HG03521 (cell line): ENCODE results near the gene GPRIN3.
A peak's percentile ranks its signal among the peaks of the same experiment; 100 is the strongest.
"Not testable (repeated sequence)": the region's sequence is repeated elsewhere in the genome, so short reads cannot be mapped to it uniquely, and the experiment has no call there.

Experiments used
- ATAC-seq: cut with Tn5 transposase; IDR thresholded peaks from one replicate; pipeline ENCODE4 v1.9.1; 2021; ENCODE audit warnings: mild to moderate bottlenecking, moderate library complexity; ENCODE audit not compliant: unreplicated experiment

The GPRIN3 gene

DNA sequence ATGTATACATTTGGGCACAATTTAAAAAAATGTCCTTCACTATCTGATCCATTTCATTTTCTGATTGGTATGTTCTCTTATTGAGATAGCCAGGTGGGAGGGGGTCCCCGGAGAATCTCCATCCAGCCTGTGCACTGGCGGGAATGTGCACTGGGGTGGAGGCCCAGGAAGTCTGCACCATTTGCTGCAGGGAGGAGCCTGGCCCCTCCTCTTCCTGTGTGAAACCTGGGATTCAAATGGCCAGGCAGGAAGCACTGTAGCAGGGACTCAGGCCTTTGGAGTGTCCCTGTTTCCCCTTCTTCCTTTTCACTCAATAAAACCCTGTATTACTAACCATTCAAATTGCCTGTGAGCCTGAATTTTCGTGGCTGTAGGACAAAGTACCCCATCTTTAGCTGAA lies 44.3 kb downstream of the GPRIN3 start:
- ATAC-seq: no peak

DNA sequence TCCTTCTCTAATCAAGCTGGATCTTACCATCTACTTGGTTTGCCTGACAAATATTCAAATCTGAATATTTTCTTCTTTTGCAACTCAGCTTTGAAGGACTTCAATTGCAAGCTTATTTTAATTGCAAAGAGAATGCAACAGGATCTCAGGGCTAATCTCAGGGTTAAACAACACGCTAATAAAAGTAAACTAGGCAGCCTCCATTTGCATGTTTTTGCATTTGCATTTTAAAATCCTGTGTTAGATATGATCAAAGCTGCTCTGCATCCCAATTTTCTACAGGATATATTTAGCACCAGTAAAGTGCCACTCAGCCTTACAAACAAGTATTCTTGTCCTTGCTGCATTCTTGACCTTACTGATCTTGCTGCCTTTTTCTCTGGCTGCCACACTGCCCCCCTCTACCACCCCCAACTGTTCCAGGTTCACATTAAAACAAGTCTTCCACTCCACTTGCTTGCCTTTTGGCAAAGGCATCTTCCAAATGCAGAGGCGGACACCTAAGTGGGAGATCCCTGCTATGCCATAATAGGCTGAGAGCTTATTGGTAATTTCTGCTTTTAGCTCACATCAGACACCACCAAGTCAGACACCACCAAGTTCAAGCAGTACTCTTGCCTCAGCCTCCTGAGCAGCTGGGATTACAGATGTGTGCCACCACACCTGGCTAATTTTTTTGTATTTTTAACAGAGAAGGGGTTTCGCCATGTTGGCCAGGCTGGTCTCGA lies 48.1 kb downstream of the GPRIN3 start:
- ATAC-seq: no peak

DNA sequence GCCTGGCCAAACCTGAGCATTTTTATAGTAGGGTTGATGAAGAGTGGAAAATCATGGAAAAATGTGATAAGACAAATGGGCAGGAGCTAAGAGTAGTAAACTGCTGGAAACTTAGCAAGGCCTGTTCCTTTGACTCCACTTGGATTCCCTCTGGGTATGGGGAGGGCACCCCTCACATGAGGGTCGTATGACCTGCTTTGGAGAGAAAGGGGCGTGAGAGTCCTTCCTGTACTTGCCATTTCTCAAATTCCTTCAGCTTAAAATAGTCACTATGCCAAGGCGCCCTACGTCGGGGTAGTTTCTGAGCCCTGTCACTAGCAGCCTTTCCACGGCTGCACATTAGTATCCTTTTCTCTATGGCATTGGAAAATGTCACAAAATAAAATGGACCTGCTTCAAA lies 49.1 kb downstream of the GPRIN3 start:
- no peak for ATAC-seq

DNA sequence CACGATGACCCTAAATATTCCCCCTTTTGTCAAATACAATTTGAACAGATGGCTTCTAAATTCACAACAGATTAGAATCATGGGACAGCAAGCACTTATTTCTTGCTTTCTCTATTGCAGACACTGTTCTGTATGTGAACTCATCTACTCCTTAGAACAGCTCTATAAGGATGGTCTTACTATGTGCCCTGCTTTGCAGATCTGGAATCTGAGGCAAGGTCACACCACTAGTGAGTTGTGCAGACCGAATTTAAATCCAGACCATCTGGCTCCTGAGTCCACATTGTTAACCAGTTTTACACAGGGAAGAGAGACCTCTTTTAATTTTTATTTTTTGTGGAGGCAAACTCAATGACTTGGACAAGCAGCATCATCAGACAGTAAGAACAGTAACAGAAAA lies 50.2 kb downstream of the GPRIN3 start:
- ATAC-seq: no peak

DNA sequence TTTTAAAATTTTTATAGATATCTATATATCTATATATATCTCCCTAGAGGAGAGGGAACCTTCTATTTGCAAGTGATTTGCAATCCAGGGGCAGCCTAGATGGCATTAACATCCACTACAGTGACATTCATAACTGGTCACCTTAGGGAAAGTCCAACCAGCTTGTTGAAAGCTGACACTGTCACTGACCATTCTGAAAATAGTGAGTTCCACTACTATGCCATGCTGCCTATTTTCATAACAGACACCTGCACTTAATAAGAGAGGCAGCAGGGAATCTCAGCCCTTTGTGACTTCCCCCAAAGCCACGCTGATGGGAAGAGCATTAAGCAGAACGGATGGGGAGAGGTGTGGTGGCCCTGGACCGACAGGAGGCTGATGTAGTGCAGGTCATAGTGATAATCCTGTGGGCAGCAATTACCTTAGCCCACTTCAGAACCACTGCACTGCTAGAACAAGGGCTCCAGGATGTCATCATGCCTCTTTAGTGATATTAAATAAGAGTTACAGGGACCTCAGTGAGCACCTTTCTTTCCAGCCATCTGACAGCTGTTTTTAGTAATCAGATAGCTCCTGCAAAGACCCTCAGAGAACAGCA lies 51.3 kb downstream of the GPRIN3 start:
- ATAC-seq: no peak

DNA sequence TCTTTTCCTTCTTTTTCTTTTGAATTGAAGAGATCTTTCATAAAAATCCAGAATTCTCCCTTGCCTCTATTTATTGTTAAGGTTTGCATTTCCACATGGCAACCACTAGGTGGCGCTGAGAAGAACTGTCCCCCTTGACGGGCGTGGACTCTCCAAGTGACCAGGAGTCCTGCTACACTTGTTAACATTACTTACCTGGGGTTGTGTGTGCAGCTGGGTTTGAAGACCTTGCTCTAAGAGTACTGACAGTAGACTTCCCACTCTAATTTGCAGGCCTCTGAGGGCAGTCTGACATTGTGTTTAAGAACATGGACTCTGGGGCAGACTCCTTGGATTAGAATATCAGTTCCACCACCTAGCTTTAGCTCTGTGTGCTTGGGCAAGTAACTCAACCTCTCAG lies 52.8 kb downstream of the GPRIN3 start:
- ATAC-seq: no peak

DNA sequence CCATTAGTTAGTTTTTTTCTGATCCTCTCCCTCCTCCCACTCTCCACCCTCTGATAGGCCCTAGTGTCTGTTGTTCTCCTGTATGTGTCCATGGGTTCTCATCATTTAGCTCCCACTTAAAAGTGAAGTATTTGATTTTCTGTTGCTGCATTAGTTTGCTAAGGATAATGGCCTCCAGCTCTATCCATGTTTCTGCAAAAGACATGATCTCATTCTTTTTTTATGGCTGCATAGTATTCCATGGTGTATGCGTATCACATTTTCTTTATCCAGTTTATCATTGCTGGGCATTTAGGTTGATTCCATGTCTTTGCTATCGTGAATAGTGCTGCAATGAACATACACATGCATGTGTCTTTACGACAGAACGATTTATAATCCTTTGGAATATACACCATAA lies 53.3 kb downstream of the GPRIN3 start:
- ATAC-seq: not testable (repeated sequence)

DNA sequence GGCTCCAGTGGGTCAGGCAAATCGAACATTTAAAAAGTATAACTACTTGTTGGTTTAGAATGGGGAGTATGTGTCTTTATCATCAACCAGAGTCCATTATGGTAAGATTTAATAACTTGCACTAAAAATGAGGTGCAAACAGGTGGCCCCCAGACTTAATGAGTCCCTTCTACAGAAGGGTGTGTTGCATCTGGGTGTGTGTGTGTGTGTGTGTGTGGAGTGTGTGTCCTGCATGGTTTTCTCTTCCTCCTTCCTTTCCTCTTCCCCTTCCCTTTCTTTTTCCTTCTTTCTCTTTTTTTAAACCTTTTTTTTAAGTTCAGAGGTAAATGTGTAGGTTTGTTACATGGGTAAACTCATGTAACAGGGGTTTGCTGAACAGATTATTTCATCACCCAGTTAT lies 53.7 kb downstream of the GPRIN3 start:
- no peak for ATAC-seq

DNA sequence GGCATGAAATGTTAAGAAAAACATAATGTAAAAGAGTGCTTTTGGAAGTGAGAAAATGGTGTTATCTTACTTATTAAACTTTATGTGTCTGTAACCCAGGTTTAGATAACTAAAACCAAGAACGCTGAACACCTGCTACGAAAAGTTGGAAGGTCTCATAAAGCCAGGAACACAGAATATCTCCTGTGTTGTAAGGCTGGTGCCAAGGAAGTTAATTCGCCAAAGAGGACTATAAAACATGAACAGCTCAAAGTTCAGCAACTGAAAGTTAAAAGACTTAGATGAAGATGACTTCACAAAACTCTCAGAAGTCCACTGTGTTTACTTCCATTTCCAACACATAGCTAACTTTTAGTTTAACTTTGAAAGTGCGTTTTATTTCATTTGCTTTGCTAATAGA lies 54.3 kb downstream of the GPRIN3 start:
- no peak for ATAC-seq

DNA sequence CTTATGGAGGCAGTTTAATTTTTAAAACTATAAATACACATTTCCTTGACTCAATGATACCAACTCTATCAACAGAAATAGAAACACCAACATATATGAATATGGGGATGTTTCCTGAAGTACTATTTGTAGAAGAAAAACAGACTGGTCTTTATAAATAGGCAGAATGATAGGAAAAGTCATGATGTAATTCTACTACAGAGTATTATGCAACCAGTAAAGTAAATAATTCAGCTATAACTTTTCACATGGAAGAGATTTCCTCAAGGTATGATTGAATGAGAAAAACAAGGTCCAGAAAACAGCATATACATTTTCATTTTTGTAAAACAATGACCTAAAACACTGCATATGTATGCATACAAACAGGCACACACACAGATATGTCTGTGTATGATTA lies 56.2 kb downstream of the GPRIN3 start:
- ATAC-seq: no peak

DNA sequence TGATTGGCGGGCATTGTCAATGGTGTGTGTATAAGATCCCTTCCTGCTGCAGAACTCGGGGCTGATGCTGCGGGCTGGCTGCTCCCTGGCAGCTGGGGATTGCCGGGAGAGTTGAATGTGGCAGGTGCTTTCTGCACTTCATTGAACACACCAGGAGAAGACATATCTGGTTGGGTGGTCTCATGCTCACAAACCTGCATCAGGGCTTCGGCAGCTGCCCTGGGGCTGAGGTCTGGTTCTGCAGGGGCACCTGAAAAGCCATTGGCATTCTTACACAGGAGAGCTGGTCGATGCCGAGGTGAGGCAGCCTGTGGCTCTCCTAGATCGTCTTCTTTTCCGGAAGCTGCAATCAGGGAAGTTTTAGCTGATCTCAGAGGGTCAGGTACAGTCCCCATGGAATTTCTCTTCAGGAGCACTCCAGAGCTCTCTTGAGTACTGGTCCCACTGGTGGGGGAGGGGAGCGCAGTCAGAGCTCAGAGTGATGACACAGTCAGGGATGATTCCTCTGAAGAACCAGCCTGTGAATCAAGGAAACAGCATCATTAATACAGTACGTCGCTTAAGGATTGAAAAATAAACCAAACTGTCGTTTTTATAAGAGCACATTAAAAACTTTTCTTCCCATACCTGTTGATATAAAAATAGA lies 57.8 kb downstream of the GPRIN3 start:
- ATAC-seq: no peak

DNA sequence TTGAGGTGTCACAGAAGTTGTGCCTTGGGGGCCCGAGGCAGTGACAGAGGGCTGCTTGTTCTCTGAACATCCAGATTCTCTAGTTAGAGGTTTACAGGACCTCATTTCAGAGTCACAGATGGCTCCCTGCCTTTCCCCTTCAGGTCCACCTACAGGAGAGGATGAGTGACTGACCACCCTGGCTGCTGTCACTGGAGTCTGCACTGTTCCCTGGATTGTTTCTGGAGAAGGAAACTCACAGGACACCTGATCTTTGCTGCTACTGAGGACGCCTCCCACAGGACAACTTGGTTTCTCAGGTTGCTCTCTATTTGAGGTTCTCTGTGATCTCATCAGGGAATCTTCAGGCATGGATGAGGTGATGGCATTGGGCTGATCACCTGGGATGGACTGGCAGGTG lies 58.3 kb downstream of the GPRIN3 start:
- ATAC-seq: no peak

DNA sequence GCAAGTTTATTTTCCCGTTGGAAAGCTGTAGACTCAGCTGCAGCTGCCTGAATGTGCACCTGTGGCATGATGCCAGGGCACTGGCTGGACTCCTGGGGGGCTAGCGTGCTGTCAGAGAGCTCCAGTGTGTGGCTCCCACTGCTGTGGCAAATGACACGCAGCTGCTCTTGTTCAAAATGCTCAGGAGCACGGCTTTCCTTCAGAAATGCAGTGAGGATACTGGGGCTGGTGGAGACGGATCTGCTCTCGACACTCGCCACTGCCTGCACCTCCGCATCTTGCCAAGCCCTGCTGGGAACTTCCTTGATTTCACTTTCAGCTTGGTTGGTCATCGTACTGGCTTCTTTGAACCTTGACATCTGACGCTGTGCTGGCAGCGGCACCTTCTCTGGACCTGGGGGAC lies 58.7 kb downstream of the GPRIN3 start:
- no peak for ATAC-seq

DNA sequence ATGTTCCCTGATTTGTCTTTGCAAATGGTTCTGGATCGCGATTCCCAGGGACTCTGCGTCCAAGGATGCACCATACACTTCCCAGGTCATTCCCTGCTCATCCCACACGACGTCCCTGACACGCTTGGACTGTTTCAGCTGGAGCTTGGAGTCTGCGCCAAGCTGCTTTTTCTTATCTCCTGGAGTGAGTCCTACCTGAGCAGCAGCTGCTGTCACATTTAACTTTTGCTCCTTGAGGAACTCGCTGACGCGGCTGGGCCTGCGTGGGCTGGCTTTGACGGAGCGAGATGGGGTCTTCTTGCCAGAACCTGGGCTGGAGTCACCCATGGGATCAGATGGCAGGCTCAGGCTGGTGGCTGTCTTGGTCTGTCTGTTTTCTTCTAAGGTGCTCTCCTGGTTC lies 59.6 kb downstream of the GPRIN3 start:
- ATAC-seq: no peak

DNA sequence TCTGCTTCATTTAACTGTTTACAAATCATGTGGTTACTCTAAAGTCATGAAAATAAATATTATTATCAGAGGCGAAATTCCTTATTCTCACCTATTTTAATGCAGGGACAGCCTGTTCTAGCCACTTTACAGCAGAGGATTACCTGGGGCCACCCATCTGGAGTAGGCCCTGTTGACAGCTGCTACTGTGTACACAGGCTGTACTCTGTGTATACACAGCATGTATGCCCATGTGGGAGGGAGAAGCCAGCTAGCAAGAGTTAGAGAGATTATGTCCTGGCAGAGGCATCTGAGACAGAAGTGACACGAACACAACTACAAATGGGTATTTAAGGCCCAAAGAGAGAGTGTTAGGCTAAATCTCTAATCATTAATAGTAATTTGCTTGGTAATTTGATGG lies 62.1 kb downstream of the GPRIN3 start:
- no peak for ATAC-seq

DNA sequence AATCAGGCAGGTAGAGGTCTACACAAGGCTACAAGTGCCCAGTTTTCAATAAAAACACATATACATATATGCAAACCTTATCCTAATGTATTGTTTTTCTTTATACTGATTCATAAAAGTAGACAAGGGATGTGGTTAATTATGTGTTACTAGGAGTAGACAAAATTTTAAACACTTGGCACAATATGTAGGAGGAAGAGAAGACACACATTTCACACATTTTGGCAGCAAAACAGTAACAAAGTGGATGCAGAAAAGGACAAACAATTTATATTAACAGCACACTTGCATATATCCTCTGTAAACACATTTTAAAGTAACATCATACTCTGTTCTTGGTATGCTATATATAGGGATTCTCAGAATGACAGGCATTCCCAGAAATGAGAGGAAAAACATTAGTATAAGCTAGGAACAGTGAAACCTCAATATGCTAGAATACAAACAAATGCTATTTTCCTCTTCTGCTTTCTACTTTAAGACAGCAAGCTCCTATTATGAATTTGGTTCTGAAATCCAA lies 63.8 kb downstream of the GPRIN3 start:
- ATAC-seq: no peak

DNA sequence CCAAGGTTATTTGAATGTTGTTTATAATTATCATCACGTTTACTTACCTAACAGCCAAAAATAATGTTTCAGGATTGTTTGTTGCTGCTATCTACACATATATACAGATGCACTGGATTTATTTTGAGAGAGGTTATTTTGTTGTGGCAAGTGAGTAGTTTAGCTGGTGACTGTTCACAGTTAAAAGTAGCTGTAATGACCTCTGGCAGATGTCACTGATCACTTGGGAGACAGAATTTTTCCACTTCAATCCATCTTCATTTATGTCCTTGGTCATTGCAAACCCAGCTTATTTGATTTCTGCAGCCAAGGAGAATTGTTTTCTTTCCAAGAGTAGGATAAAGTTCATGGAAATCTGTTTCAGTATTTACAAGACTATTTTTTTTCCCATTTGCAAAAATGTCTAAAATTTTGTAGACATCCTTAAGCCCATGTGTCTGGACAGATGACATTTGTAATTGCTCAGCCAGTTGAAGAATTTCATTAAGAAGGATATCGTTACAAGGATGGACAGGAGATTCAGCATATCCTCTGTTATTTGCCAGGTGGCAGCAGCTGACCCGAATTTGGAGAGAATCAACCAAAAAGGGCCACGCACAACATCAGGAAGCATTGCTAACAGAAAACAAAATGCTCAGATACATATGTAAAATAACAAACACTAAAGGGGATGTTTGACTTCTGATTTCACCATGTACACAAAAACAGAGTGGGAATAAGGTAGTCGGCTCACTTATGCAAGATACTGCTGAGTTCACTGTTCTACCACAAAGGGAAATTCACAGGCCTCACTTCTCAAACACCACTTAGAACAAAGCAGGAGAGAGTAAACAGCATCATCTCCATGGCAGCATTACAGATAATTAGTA lies 64.5 kb downstream of the GPRIN3 start:
- no peak for ATAC-seq

DNA sequence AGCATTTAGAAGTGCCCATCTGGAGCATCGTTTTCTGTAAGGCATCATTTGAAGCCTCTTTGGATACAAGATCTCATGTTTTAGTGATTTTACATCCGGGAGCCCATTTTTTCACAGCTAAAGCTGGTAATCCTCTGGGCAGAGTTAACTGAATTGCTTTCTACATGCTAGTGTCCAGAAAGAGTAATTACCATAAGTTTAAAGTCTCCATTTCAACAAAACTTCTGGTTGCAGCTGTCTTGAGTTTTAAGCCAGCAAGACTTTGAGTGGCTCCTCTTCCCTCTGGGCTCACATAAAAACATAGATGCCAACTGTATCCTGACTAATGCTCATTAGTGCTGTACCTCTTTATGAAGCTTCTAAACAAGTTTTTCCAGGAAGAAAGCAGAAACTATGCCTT lies 65.4 kb downstream of the GPRIN3 start:
- ATAC-seq: no peak

DNA sequence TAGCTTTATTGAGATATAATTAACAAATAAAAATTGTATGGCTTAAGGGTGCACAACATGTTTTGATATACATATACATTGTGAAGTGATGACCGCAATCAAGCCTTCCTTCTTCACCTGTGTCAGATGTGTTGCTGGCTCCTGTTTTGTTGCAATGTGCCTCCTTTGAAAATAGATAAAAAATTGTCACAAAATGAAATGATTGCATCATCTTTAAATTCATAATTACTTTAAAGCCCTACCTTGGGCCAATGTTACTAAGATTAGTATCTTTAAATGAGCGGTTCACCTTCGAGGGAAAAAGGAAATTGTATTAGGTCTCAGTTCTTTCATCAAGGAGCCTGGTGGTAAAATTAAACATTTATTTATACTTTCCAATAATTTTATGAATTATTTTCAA lies 77.3 kb downstream of the GPRIN3 start:
- ATAC-seq: no peak

DNA sequence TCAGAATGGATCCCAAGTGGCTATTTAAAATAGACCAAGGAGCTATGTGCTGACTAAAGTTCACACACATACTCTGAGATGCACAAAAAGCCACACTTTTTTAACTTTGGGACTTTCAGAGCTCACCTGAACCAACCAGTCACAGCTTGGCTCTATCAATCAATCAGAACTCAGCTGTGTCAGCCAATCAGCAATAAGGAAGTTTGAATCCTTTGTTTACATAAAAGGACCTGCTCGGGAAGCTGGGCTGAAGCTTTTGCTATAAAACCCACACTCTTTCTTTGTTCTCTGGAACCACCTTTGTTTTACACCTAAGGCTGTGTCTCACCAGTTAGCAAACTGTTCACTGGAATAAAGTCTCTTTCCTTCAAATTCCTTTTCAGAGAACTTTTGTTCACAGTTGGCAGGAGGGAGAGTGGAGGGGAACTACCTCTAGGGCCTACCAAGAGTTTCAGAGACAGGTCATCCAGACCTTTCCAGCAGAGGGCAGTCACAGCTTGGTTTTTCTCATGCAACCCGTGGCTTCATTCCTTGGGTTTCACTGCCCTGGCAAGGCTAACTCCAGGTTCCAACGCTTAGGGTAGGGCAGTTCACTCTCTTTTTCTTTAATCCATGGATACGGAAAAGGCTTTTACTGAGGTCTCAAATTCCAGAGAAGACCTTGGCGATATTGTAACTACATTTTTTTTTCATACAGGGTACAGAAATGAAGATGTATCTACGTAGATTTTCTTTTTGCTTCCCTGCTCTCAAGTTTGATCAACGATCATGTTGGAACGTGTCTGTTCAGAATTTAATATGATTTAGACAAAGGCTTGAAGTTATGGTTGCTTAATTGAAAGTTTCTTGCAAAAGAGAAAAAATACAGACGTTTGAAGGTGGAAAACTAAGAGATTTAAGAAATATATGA lies 80.7 kb downstream of the GPRIN3 start:
- ATAC-seq: peak; percentile 77
